Esophagus muscularis mucosa (tissue), 3 donors: ENCODE measurements around the gene NIT2.

Experiments used
- POLR2A ChIP-seq: fragments of 450-650 bp; IDR thresholded peaks from one replicate; pipeline ENCODE4 v1.6.1; 2017; ENCODE audit warnings: antibody characterized with exemption, moderate library complexity, mild to moderate bottlenecking, low read depth
- TF ChIP-seq, protein P1 (sequence below), 3 experiments: fragments of 200-600 bp in 2 of 3; fragments of 450-650 bp in 1 of 3; sonication (generic) in 2 of 3; IDR thresholded peaks; one replicate each; pipeline ENCODE4 v1.5.1; 2017 to 2019; ENCODE audit warnings: antibody characterized with exemption in 3 of 3, mild to moderate bottlenecking in 2 of 3, moderate library complexity in 1 of 3

DNA sequence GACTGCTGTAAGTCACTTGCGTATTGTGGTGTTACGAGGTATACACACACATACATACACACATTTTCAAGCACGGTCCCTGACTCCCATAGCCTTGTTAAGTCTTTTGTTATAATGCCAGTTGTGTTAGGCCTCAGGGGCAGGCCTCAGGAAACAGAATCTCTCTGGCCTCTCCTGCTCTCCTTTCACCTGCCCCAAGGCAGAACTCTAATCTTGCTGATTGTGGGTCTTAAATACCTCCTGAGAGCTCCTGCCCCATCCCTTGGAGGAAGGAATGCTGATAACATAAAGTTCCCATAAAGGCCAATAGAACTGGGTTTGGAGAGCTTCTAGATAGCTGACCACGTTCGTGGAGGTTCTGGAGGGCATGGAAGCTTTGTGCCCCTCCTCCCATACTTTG is 3.9 kb upstream of the NIT2 start:
- TF ChIP-seq, protein P1, sequence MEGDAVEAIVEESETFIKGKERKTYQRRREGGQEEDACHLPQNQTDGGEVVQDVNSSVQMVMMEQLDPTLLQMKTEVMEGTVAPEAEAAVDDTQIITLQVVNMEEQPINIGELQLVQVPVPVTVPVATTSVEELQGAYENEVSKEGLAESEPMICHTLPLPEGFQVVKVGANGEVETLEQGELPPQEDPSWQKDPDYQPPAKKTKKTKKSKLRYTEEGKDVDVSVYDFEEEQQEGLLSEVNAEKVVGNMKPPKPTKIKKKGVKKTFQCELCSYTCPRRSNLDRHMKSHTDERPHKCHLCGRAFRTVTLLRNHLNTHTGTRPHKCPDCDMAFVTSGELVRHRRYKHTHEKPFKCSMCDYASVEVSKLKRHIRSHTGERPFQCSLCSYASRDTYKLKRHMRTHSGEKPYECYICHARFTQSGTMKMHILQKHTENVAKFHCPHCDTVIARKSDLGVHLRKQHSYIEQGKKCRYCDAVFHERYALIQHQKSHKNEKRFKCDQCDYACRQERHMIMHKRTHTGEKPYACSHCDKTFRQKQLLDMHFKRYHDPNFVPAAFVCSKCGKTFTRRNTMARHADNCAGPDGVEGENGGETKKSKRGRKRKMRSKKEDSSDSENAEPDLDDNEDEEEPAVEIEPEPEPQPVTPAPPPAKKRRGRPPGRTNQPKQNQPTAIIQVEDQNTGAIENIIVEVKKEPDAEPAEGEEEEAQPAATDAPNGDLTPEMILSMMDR (IDR thresholded peaks at IDR 0.05): no peak
- TF ChIP-seq POLR2A: no peak
